Endothelial cell (in vitro differentiated cells): ENCODE measurements around the gene CCT8. TPM values are rescaled to one million over a fixed set of nuclear protein-coding genes. Genes with fewer than 3 reads are reported as not detected.
"Not testable (repeated sequence)": the region's sequence is repeated elsewhere in the genome, so short reads cannot be mapped to it uniquely, and the experiment has no call there.

Experiments used
- DNase-seq: peaks from one replicate; pipeline ENCODE4 v3.0.0; 2021; ENCODE audit warnings: low spot score
- H3K27ac Mint-ChIP-seq: one replicate; pipeline ENCODE4 v1.8.0; 2021; ENCODE audit warnings: mixed read lengths, inconsistent platforms; ENCODE audit not compliant: unreplicated experiment
- H3K27me3 Mint-ChIP-seq: one replicate; pipeline ENCODE4 v1.8.0; 2021; ENCODE audit warnings: mild to moderate bottlenecking, moderate library complexity, mixed read lengths, inconsistent platforms; ENCODE audit not compliant: unreplicated experiment
- H3K36me3 Mint-ChIP-seq: one replicate; pipeline ENCODE4 v1.8.0; 2021; ENCODE audit warnings: mild to moderate bottlenecking, low read depth, mixed read lengths, inconsistent platforms; ENCODE audit not compliant: unreplicated experiment
- H3K4me1 Mint-ChIP-seq: one replicate; pipeline ENCODE4 v1.8.0; 2021; ENCODE audit warnings: mild to moderate bottlenecking, mixed read lengths, inconsistent platforms; ENCODE audit not compliant: unreplicated experiment
- H3K4me3 Mint-ChIP-seq: one replicate; pipeline ENCODE4 v1.8.0; 2021; ENCODE audit warnings: mild to moderate bottlenecking, mixed read lengths, inconsistent platforms; ENCODE audit not compliant: unreplicated experiment
- H3K9me3 Mint-ChIP-seq: one replicate; pipeline ENCODE4 v1.8.0; 2021; ENCODE audit warnings: mixed read lengths, inconsistent platforms; ENCODE audit not compliant: unreplicated experiment
- total RNA-seq: library from RNA; stranded (reverse); fragmentation: NEBNext Ultra II Directional; extraction: Animal tissue kit (Norgen Biotek cat#: 25700); gene quantifications from one replicate; pipeline ENCODE4 v1.2.1, GENCODE V29; 2021; ENCODE audit not compliant: unreplicated experiment
- TF ChIP-seq, protein P1 (sequence below): fragments of 200-600 bp; sonication (generic); IDR thresholded peaks from one replicate; pipeline ENCODE4 v1.5.0; 2021; ENCODE audit warnings: antibody characterized with exemption; ENCODE audit not compliant: unreplicated experiment

CCT8 gene
- total RNA-seq, 1 donor from 2014 or later: 186 TPM

DNA sequence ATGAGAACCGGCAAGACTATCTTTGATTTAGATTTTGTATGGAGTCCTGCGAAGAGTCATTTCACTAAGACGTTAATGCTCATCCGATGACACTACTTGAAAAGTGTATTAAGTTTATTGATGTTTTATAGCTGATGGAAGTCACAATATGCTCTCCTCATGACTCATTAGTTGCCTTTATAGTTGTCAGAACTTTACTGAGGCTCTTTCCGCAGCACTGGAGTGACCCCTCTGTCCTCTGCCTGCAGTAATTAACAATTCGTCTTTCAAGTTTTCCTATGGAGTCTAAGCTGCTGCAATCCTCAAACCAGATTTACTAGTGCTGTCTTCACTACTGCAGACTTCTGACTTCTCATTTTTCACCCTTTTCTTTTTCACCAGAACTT lies 48.1 kb downstream of the CCT8 start:
- TF ChIP-seq, protein P1, sequence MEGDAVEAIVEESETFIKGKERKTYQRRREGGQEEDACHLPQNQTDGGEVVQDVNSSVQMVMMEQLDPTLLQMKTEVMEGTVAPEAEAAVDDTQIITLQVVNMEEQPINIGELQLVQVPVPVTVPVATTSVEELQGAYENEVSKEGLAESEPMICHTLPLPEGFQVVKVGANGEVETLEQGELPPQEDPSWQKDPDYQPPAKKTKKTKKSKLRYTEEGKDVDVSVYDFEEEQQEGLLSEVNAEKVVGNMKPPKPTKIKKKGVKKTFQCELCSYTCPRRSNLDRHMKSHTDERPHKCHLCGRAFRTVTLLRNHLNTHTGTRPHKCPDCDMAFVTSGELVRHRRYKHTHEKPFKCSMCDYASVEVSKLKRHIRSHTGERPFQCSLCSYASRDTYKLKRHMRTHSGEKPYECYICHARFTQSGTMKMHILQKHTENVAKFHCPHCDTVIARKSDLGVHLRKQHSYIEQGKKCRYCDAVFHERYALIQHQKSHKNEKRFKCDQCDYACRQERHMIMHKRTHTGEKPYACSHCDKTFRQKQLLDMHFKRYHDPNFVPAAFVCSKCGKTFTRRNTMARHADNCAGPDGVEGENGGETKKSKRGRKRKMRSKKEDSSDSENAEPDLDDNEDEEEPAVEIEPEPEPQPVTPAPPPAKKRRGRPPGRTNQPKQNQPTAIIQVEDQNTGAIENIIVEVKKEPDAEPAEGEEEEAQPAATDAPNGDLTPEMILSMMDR: no peak
- H3K9me3 Mint-ChIP-seq: no peaks in the 10 kb centered on the region
- H3K4me3 Mint-ChIP-seq: peak overlapping the region; percentile 98
- DNase-seq: no peak
- H3K4me1 Mint-ChIP-seq: peaks cover 16% of the 10 kb centered on the region
- H3K27me3 Mint-ChIP-seq: peaks cover 8% of the 10 kb centered on the region
- H3K27ac Mint-ChIP-seq: peak overlapping the region; percentile 100
- H3K36me3 Mint-ChIP-seq: peaks cover 4% of the 10 kb centered on the region

DNA sequence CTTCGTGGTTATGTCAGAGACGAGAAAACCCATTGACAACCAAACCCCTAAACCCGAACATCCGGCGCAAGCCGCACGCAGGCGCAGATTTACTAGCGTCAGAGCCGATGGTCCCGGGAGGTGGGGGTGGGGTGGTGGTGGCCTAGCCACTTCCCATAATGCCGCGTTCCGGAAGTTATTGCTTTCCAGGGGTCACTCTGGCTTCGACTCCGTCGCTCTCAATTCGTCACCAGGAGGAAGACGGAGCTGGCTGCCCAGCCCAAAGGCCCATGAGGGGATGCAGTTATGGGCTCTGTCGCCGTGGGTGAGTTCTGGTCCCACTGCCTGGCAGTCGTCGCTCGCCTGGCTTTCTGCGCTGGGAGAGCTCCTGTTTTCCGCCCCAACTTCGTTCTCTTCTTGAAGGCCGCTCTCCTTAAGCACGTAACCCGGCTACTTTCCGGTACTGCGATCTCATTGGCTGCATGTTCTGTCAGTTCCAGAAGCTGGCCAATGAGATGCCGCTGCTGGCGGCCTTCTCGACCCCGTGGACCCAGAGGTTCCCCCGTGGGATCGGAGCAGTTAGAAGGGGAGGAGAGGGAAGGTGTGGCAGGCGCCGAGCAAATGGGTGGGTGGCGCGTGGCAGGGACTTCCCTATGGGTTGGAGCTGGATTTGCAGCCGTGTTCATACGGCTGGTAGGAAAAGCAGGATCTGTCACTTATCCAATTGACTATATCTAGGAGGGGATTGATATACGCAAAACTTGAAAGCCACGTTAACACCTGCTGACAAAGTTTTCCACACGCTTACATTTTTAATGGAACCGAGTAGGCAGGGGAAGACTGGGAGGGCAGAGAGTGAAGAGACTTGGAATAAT lies 48.7 kb downstream of the CCT8 start, which contains the start of gene USP16:
TSS of gene USP16 (plus strand) at position 195 of the 854 bp plus-strand sequence. CDS start 3,246 bp downstream, outside the sequence.
- Mint-ChIP-seq H3K27me3 (peaks cover 9% of the 10 kb centered on the region), H3K27ac (peak within 1 kb of the TSS; percentile 100), H3K4me3 (peak within 1 kb of the TSS; percentile 98), H3K36me3 (peaks cover 4% of the 10 kb centered on the region), H3K9me3 (no peaks in the 10 kb centered on the region), H3K4me1 (peaks cover 16% of the 10 kb centered on the region)
- TF ChIP-seq, protein P1: no peak
- DNase-seq: peak; percentile 90

DNA sequence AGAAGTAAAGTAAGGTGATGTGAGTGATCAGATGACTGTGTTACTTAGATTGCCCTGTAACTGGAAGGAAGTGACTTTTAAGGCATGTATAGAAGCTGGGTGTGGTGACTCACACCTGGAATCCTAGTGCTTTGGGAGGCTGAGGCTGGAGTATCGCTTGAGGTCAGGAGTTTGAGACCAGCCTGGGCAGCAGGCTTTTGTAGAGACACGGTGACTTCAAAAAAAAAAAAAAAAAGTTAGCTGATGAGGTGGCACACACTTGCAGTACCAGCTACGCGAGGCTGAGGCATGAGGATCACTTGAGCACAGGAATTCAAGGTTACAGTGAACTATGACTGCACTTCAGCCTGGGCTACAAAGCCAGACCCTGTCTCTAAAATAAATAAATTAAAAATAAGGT lies 51.3 kb downstream of the CCT8 start:
- Mint-ChIP-seq H3K36me3 (no peaks in the 10 kb centered on the region), H3K4me3 (no peak overlapping the region), H3K27ac (peak overlapping the region; percentile 42), H3K4me1 (peaks cover 27% of the 10 kb centered on the region), H3K9me3 (no peaks in the 10 kb centered on the region), H3K27me3 (peaks cover 9% of the 10 kb centered on the region)
- TF ChIP-seq, protein P1: no peak
- no peak for DNase-seq

DNA sequence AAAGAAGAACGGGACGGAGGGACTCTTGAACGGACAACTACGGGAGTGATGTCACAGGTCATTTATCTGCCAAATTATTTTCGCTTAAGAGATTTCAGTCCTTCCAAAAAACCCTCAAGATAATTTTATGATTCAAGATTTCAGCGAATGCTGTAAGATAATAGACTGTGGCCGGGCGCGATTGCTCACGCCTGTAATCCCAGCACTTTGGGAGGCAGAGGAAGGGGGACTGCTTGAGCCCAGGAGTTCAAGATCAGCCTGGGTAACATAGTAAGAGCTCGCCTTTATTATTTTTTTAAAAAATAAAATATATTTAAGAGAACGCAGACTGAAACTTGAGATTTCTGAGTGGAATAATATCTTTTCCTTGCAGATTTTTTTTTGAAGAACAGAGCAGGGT lies 54.9 kb downstream of the CCT8 start:
- Mint-ChIP-seq H3K4me1 (peaks cover 11% of the 10 kb centered on the region), H3K27ac (no peak overlapping the region), H3K36me3 (no peaks in the 10 kb centered on the region), H3K9me3 (no peaks in the 10 kb centered on the region), H3K4me3 (peak overlapping the region; percentile 89), H3K27me3 (peaks cover 2% of the 10 kb centered on the region)
- TF ChIP-seq, protein P1: no peak
- no peak for DNase-seq

DNA sequence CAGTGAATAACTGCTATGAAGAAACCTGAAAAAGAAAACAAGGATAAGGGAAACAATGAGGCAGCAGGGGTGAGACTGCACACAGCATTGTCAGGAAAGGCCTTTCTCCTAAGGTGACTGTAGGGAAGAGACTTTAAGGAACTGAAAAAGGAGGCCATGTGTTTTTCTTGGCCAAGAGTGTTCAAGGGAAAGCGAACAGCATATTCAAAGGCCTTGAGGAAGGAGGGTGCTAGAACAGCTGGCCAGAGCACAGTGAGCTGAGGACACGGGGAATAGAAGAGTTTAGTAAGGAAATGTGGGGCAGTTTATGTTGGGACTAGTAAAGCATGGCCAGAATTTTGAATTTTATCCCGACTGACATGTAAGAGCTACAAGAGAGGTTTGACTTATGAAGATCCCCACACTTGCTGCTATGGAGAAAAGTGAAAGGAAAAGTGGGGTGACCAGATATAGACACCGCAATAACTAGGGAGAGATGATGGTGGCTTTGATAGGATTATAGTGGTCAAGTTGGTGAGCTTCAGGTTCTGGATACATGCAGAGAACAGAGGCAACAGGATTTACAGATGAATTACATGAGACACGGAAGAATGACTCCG lies 55.7 kb downstream of the CCT8 start:
- Mint-ChIP-seq H3K4me1 (peaks cover 11% of the 10 kb centered on the region), H3K27ac (peak overlapping the region; percentile 20), H3K9me3 (peaks cover under 1% of the 10 kb centered on the region), H3K36me3 (peaks cover 5% of the 10 kb centered on the region), H3K4me3 (peak overlapping the region; percentile 89), H3K27me3 (peaks cover 2% of the 10 kb centered on the region)
- TF ChIP-seq, protein P1: no peak
- no peak for DNase-seq

DNA sequence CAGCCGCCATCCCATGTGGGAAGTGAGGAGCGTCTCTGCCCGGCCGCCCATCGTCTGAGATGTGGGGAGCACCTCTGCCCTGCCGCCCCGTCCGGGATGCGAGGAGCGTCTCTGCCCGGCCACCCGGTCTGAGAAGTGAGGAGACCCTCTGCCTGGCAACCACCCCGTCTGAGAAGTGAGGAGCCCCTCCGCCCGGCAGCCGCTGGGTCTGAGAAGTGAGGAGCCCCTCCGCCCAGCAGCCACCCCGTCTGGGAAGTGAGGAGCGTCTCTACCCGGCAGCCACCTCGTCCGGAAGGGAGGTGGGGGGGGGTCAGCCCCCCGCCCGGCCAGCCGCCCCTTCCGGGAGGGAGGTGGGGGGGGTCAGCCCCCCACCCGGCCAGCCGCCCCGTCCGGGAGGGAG lies 62.2 kb downstream of the CCT8 start:
- H3K4me3 Mint-ChIP-seq, H3K27me3 Mint-ChIP-seq, H3K27ac Mint-ChIP-seq, DNase-seq, H3K9me3 Mint-ChIP-seq, H3K4me1 Mint-ChIP-seq: not testable (repeated sequence)
- H3K36me3 Mint-ChIP-seq: peaks cover 12% of the 10 kb centered on the region
